NK-92 (cell line): Measurements from ENCODE around the gene RPUSD4.
"Not testable (repeated sequence)": the region's sequence is repeated elsewhere in the genome, so short reads cannot be mapped to it uniquely, and the experiment has no call there.

Source experiments
- DNase-seq: peaks from one replicate; lab custom pipeline; 2025; ENCODE audit not compliant: unreplicated experiment; lab: John Stamatoyannopoulos, UW

RPUSD4 gene

GRCh38 chr11:126211236-126212088 is at the start of gene RPUSD4, which contains the start of gene FAM118B:
Gene RPUSD4, minus strand, starts transcription at chr11:126211650. Its CDS starts 12 bp downstream, at chr11:126211638.
Gene FAM118B, plus strand, starts transcription at chr11:126211782. Its CDS starts 23,220 bp downstream, at chr11:126235002.
- DNase-seq: peak; percentile 88

- DNase-seq: no peak
Measured at GRCh38 chr11:126257764-126258163, 46.3 kb upstream of the RPUSD4 start.

- no peak for DNase-seq
Measured at GRCh38 chr11:126257144-126257543, 45.7 kb upstream of the RPUSD4 start.

- DNase-seq: no peak
Measured at GRCh38 chr11:126256216-126256615, 44.8 kb upstream of the RPUSD4 start.

- DNase-seq: not testable (repeated sequence)
Measured at GRCh38 chr11:126255507-126255906, 44.1 kb upstream of the RPUSD4 start.

- DNase-seq: no peak
Measured at GRCh38 chr11:126254819-126255218, 43.4 kb upstream of the RPUSD4 start.

- no peak for DNase-seq
Measured at GRCh38 chr11:126253265-126253664, 41.8 kb upstream of the RPUSD4 start.

GRCh38 chr11:126246636-126247035 is 35.2 kb upstream of the RPUSD4 start:
- DNase-seq: no peak

GRCh38 chr11:126233391-126233790 is 21.9 kb upstream of the RPUSD4 start:
- no peak for DNase-seq

- no peak for DNase-seq
Measured at GRCh38 chr11:126232683-126233082, 21.2 kb upstream of the RPUSD4 start.

- DNase-seq: no peak
Measured at GRCh38 chr11:126231725-126232459, 20.4 kb upstream of the RPUSD4 start.

GRCh38 chr11:126229858-126230540 is 18.5 kb upstream of the RPUSD4 start:
- DNase-seq: no peak

GRCh38 chr11:126226334-126227084 is 15.1 kb upstream of the RPUSD4 start:
- no peak for DNase-seq

GRCh38 chr11:126225295-126225665 is 13.8 kb upstream of the RPUSD4 start:
- DNase-seq: no peak

- DNase-seq: no peak
Measured at GRCh38 chr11:126224647-126225294, 13.3 kb upstream of the RPUSD4 start.

- no peak for DNase-seq
Measured at GRCh38 chr11:126219547-126219946, 8.1 kb upstream of the RPUSD4 start.

GRCh38 chr11:126217491-126217890 is 6.0 kb upstream of the RPUSD4 start:
- no peak for DNase-seq

- no peak for DNase-seq
Measured at GRCh38 chr11:126216526-126217305, 5.3 kb upstream of the RPUSD4 start.

GRCh38 chr11:126214841-126215240 is 3.4 kb upstream of the RPUSD4 start:
- DNase-seq: no peak

- DNase-seq: no peak
Measured at GRCh38 chr11:126214441-126214840, 3.0 kb upstream of the RPUSD4 start.
